Measurements from ENCODE around the gene IP6K3.

- TF ChIP-seq CTCF (IDR thresholded peaks at IDR 0.05) (no peak), EZH2phosphoT487 (IDR thresholded peaks at IDR 0.05) (no peak), EZH2 (IDR thresholded peaks at IDR 0.05) (no peak)
Observed at GRCh38 chr6:33755070-33755869, 8.6 kb upstream of the IP6K3 start.

All from neural progenitor cell (in vitro differentiated cells).